HUES64 (cell line): Measurements from ENCODE around the gene DPY19L2.
"Not testable (repeated sequence)": the region's sequence is repeated elsewhere in the genome, so short reads cannot be mapped to it uniquely, and the experiment has no call there.

Source experiments
- H3K27ac ChIP-seq: 2 replicates; pipeline ENCODE4 v1.7.0; 2013; ENCODE audit warnings: low read depth, low read length, inconsistent platforms
- H3K27me3 ChIP-seq: 2 replicates; pipeline ENCODE4 v1.6.1; 2013; ENCODE audit warnings: mild to moderate bottlenecking, low read length; ENCODE audit not compliant: insufficient read depth
- H3K36me3 ChIP-seq: 2 replicates; pipeline ENCODE4 v1.6.1; 2013; ENCODE audit warnings: mild to moderate bottlenecking, low read length; ENCODE audit not compliant: insufficient read depth
- H3K4me1 ChIP-seq: 2 replicates; pipeline ENCODE4 v1.6.1; 2013; ENCODE audit warnings: mild to moderate bottlenecking, low read length, moderate library complexity; ENCODE audit not compliant: insufficient read depth
- H3K4me3 ChIP-seq: 2 replicates; pipeline ENCODE4 v1.5.1; 2013; ENCODE audit warnings: mild to moderate bottlenecking, low read length, moderate library complexity
- H3K9ac ChIP-seq: 2 replicates; pipeline ENCODE4 v1.6.1; 2013; ENCODE audit warnings: mild to moderate bottlenecking, low read depth, low read length
- H3K9me3 ChIP-seq: 2 replicates; pipeline ENCODE4 v1.6.1; 2013; ENCODE audit warnings: low read depth, low read length; ENCODE audit not compliant: insufficient read depth
- WGBS: fragments of 150-250, 120-280 bp; methylation state at CpG from one replicate; pipeline ENCODE4 v1.1.7; 2013; ENCODE audit warnings: missing lambda C conversion rate; 5-methylcytosine and 5-hydroxymethylcytosine counted together

Gene DPY19L2

GRCh38 chr12:63656407-63656806 is 11.9 kb downstream of the DPY19L2 start:
- WGBS: no CpG with 5 or more reads among the region's 2 CpGs
- H3K9me3 ChIP-seq, H3K27me3 ChIP-seq, H3K9ac ChIP-seq, H3K36me3 ChIP-seq, H3K4me3 ChIP-seq, H3K27ac ChIP-seq, H3K4me1 ChIP-seq: not testable (repeated sequence)

GRCh38 chr12:63655543-63656257 is 12.6 kb downstream of the DPY19L2 start:
- not testable (repeated sequence) for H3K9ac ChIP-seq, H3K27me3 ChIP-seq, H3K36me3 ChIP-seq, H3K9me3 ChIP-seq, H3K27ac ChIP-seq, H3K4me3 ChIP-seq, H3K4me1 ChIP-seq
- WGBS: 71% methylated on average over 3 of the region's 5 CpGs

- H3K4me1 ChIP-seq, H3K36me3 ChIP-seq, H3K9ac ChIP-seq, H3K4me3 ChIP-seq, H3K27ac ChIP-seq, H3K9me3 ChIP-seq, H3K27me3 ChIP-seq: not testable (repeated sequence)
- 100% methylated on average over 1 of the region's 5 CpGs for WGBS
These were observed 13.8 kb downstream of the DPY19L2 start for GRCh38 chr12:63654481-63654880.

- H3K36me3 ChIP-seq, H3K4me3 ChIP-seq, H3K9ac ChIP-seq, H3K4me1 ChIP-seq, H3K9me3 ChIP-seq, H3K27ac ChIP-seq, H3K27me3 ChIP-seq: not testable (repeated sequence)
- 89% methylated on average over 1 of the region's 1 CpG for WGBS
These were observed 18.8 kb downstream of the DPY19L2 start for GRCh38 chr12:63649517-63649916.

GRCh38 chr12:63643381-63644140 is 24.7 kb downstream of the DPY19L2 start:
- H3K36me3 ChIP-seq, H3K4me3 ChIP-seq, H3K27ac ChIP-seq, H3K4me1 ChIP-seq, H3K9ac ChIP-seq, H3K9me3 ChIP-seq, H3K27me3 ChIP-seq: not testable (repeated sequence)
- 90% methylated on average over 4 of the region's 5 CpGs for WGBS

GRCh38 chr12:63624258-63624657 is 44.0 kb downstream of the DPY19L2 start:
- 100% methylated on average over 2 of the region's 4 CpGs for WGBS
- not testable (repeated sequence) for H3K4me3 ChIP-seq, H3K9me3 ChIP-seq, H3K36me3 ChIP-seq, H3K4me1 ChIP-seq, H3K27me3 ChIP-seq, H3K27ac ChIP-seq, H3K9ac ChIP-seq

GRCh38 chr12:63615544-63615943 is 52.7 kb downstream of the DPY19L2 start:
- not testable (repeated sequence) for H3K27ac ChIP-seq, H3K9me3 ChIP-seq, H3K27me3 ChIP-seq, H3K9ac ChIP-seq, H3K4me3 ChIP-seq, H3K36me3 ChIP-seq, H3K4me1 ChIP-seq
- no CpG with 5 or more reads among the region's 1 CpG for WGBS

- WGBS: no CpG with 5 or more reads among the region's 2 CpGs
- not testable (repeated sequence) for H3K36me3 ChIP-seq
These were observed 57.0 kb downstream of the DPY19L2 start for GRCh38 chr12:63611285-63611684.

GRCh38 chr12:63609281-63609680 is 59.0 kb downstream of the DPY19L2 start:
- not testable (repeated sequence) for H3K36me3 ChIP-seq, H3K9me3 ChIP-seq, H3K9ac ChIP-seq, H3K4me1 ChIP-seq, H3K27ac ChIP-seq, H3K27me3 ChIP-seq, H3K4me3 ChIP-seq

More at GRCh38 chr12:63611285-63611684, 57.0 kb downstream of the DPY19L2 start:
- H3K27ac ChIP-seq, H3K4me3 ChIP-seq, H3K9ac ChIP-seq, H3K27me3 ChIP-seq, H3K4me1 ChIP-seq, H3K9me3 ChIP-seq: not testable (repeated sequence)

GRCh38 chr12:63604985-63605384 is 63.3 kb downstream of the DPY19L2 start:
- 88% methylated on average over 2 of the region's 3 CpGs for WGBS
- H3K27me3 ChIP-seq, H3K36me3 ChIP-seq, H3K27ac ChIP-seq, H3K9ac ChIP-seq, H3K4me1 ChIP-seq, H3K9me3 ChIP-seq, H3K4me3 ChIP-seq: not testable (repeated sequence)

- not testable (repeated sequence) for H3K9ac ChIP-seq, H3K9me3 ChIP-seq, H3K27ac ChIP-seq, H3K27me3 ChIP-seq, H3K4me3 ChIP-seq, H3K4me1 ChIP-seq, H3K36me3 ChIP-seq
- WGBS: 76% methylated on average over 3 of the region's 4 CpGs
These were observed 73.5 kb downstream of the DPY19L2 start for GRCh38 chr12:63594828-63595227.

GRCh38 chr12:63584426-63584825 is 83.9 kb downstream of the DPY19L2 start:
- not testable (repeated sequence) for H3K4me1 ChIP-seq, H3K36me3 ChIP-seq, H3K9ac ChIP-seq, H3K4me3 ChIP-seq, H3K27me3 ChIP-seq, H3K27ac ChIP-seq, H3K9me3 ChIP-seq
- WGBS: 89% methylated on average over 3 of the region's 3 CpGs
